Erythroblast (primary cell): ENCODE data around the gene TLE7.

ENCODE experiments used
- GATA1 ChIP-seq: IDR thresholded peaks from 2 replicates; pipeline ENCODE4 v1.6.1; 2011; ENCODE audit warnings: low read depth, mild to moderate bottlenecking, control low read depth, low read length, moderate library complexity
- POLR2A ChIP-seq: IDR thresholded peaks from 2 replicates; pipeline ENCODE4 v1.6.1; 2011; ENCODE audit warnings: mild to moderate bottlenecking, low read length

- TF ChIP-seq POLR2A (no peak), GATA1 (no peak)
Measured at GRCh38 chr16:71396594-71396993, 45.3 kb downstream of the TLE7 start.
